Ishikawa (cell line): ENCODE results near the gene DENND1A.
A peak's percentile ranks its signal among the peaks of the same experiment; 100 is the strongest.

Experiments
- CEBPB ChIP-seq: IDR thresholded peaks from 2 replicates; pipeline ENCODE4 v1.6.1; 2012
- CREB1 ChIP-seq: IDR thresholded peaks from 2 replicates; pipeline ENCODE4 v1.6.1; 2012; ENCODE audit warnings: low read depth
- EGR1 ChIP-seq: IDR thresholded peaks from 2 replicates; pipeline ENCODE4 v1.6.1; 2012
- EP300 ChIP-seq: IDR thresholded peaks from 2 replicates; pipeline ENCODE4 v1.6.1; 2012; ENCODE audit warnings: borderline replicate concordance
- FOXM1 ChIP-seq: IDR thresholded peaks from 2 replicates; pipeline ENCODE4 v1.6.1; 2012; ENCODE audit warnings: low read depth, borderline replicate concordance
- NFIC ChIP-seq: IDR thresholded peaks from 2 replicates; pipeline ENCODE4 v1.6.1; 2012
- RAD21 ChIP-seq: IDR thresholded peaks from 2 replicates; pipeline ENCODE4 v1.6.1; 2012; ENCODE audit warnings: low read depth
- TAF1 ChIP-seq: IDR thresholded peaks from 2 replicates; pipeline ENCODE4 v1.6.1; 2012; ENCODE audit warnings: low read depth, mild to moderate bottlenecking
- TCF12 ChIP-seq: IDR thresholded peaks from 2 replicates; pipeline ENCODE4 v1.6.1; 2012; ENCODE audit warnings: low read depth
- TEAD4 ChIP-seq: IDR thresholded peaks from 2 replicates; pipeline ENCODE4 v1.6.1; 2012
- USF1 ChIP-seq: IDR thresholded peaks from 2 replicates; pipeline ENCODE4 v1.6.1; 2012
- YY1 ChIP-seq: IDR thresholded peaks from 2 replicates; pipeline ENCODE4 v1.6.1; 2012; ENCODE audit warnings: low read depth
- ZBTB7A ChIP-seq: IDR thresholded peaks from 2 replicates; pipeline ENCODE4 v1.6.1; 2012; ENCODE audit warnings: low read depth
- TF ChIP-seq, protein P1 (sequence below): IDR thresholded peaks from 2 replicates; pipeline ENCODE4 v1.6.1; 2012
- TF ChIP-seq, protein P2 (sequence below): IDR thresholded peaks from 2 replicates; pipeline ENCODE4 v1.6.1; 2012; ENCODE audit warnings: low read depth, mild to moderate bottlenecking

Gene DENND1A

GRCh38 chr9:123753669-123754258, 176.2 kb downstream of the DENND1A start:
- TF ChIP-seq, protein P1, sequence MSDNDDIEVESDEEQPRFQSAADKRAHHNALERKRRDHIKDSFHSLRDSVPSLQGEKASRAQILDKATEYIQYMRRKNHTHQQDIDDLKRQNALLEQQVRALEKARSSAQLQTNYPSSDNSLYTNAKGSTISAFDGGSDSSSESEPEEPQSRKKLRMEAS, result no peak
- TF ChIP-seq FOXM1 (no peak), TAF1 (no peak), TCF12 (no peak), CEBPB (no peak), USF1 (no peak), EGR1 (no peak), NFIC (no peak), ZBTB7A (no peak), CREB1 (no peak), EP300 (no peak), TEAD4 (no peak), YY1 (no peak), RAD21 (no peak)
- TF ChIP-seq, protein P2, sequence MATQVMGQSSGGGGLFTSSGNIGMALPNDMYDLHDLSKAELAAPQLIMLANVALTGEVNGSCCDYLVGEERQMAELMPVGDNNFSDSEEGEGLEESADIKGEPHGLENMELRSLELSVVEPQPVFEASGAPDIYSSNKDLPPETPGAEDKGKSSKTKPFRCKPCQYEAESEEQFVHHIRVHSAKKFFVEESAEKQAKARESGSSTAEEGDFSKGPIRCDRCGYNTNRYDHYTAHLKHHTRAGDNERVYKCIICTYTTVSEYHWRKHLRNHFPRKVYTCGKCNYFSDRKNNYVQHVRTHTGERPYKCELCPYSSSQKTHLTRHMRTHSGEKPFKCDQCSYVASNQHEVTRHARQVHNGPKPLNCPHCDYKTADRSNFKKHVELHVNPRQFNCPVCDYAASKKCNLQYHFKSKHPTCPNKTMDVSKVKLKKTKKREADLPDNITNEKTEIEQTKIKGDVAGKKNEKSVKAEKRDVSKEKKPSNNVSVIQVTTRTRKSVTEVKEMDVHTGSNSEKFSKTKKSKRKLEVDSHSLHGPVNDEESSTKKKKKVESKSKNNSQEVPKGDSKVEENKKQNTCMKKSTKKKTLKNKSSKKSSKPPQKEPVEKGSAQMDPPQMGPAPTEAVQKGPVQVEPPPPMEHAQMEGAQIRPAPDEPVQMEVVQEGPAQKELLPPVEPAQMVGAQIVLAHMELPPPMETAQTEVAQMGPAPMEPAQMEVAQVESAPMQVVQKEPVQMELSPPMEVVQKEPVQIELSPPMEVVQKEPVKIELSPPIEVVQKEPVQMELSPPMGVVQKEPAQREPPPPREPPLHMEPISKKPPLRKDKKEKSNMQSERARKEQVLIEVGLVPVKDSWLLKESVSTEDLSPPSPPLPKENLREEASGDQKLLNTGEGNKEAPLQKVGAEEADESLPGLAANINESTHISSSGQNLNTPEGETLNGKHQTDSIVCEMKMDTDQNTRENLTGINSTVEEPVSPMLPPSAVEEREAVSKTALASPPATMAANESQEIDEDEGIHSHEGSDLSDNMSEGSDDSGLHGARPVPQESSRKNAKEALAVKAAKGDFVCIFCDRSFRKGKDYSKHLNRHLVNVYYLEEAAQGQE, result no peak

GRCh38 chr9:123753016-123753415, 176.9 kb downstream of the DENND1A start:
- TF ChIP-seq TCF12, result no peak
- no peak for TF ChIP-seq CREB1
- TF ChIP-seq, protein P2, result no peak
- no peak for TF ChIP-seq FOXM1
- TF ChIP-seq ZBTB7A, result no peak
- TF ChIP-seq YY1, result no peak
- TF ChIP-seq NFIC, result no peak
- TF ChIP-seq TAF1, result no peak
- TF ChIP-seq, protein P1, result no peak
- no peak for TF ChIP-seq EGR1
- TF ChIP-seq USF1, result no peak
- no peak for TF ChIP-seq EP300

GRCh38 chr9:123749580-123750202, 180.2 kb downstream of the DENND1A start:
- TF ChIP-seq RAD21 (0 out of 2 replicates have a peak, but pooled peaks have one; percentile 3), ZBTB7A (no peak)

GRCh38 chr9:123746765-123747164, 183.2 kb downstream of the DENND1A start:
- TF ChIP-seq, protein P2, result no peak
- no peak for TF ChIP-seq TAF1
- TF ChIP-seq TEAD4, result no peak
- no peak for TF ChIP-seq EP300
- no peak for TF ChIP-seq CREB1
- no peak for TF ChIP-seq TCF12
- TF ChIP-seq ZBTB7A, result no peak
- TF ChIP-seq YY1, result no peak
